CMK (cell line): Measurements from ENCODE around the gene ZNF595.
"Not testable (repeated sequence)": the region's sequence is repeated elsewhere in the genome, so short reads cannot be mapped to it uniquely, and the experiment has no call there.

Source experiments
- DNase-seq: peaks from one replicate; pipeline ENCODE4 v3.0.0-alpha.2; 2010; ENCODE audit warnings: low read depth

The ZNF595 gene

GRCh38 chr4:86559-87324, 33.6 kb downstream of the ZNF595 start:
- not testable (repeated sequence) for DNase-seq

- DNase-seq, result no peak
Observed at GRCh38 chr4:98386-98785, 45.3 kb downstream of the ZNF595 start.

DNA sequence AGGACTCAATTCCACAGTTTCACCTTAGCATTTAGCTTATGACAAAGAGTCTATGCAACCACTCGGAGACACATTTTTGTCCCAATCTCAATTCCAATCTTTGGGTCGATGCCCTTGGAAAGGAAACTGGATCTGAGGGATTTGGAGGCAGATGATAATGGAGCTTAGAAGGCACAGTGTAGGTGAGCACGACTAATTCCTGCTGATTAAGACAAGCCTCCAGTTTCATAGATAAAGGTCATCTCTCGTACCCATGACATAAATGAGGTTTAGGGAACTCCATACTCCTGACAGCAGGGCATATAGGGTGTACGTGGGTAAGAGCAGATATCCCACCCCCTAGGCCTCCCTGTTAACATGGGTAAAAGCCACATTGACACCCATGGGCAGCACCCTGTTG, 46.7 kb downstream of the ZNF595 start:
- no peak for DNase-seq

GRCh38 chr4:107083-107443, 53.9 kb downstream of the ZNF595 start:
- no peak for DNase-seq

GRCh38 chr4:107444-108429, 54.6 kb downstream of the ZNF595 start:
- DNase-seq, result no peak

DNA sequence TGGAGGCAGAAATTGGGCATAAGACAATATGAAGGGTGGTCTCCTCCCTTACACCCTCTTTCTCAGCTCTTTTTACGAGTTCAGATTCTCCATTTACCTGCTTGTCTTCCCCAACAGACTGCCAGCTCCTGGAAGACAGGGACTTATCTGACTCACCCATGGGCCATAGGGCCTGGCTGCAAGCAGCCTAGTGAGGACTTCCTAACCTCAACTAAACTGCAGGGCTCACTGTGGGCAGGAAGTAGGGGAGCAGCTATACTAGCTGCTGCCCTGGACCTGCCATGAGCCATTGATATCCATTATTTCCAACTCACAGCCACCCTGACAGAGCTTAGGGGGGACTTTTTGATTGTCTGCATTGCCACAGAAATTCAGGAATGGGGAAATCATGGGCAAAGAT, 59.6 kb downstream of the ZNF595 start:
- no peak for DNase-seq

GRCh38 chr4:113732-114131, 60.6 kb downstream of the ZNF595 start:
- DNase-seq, result no peak

DNA sequence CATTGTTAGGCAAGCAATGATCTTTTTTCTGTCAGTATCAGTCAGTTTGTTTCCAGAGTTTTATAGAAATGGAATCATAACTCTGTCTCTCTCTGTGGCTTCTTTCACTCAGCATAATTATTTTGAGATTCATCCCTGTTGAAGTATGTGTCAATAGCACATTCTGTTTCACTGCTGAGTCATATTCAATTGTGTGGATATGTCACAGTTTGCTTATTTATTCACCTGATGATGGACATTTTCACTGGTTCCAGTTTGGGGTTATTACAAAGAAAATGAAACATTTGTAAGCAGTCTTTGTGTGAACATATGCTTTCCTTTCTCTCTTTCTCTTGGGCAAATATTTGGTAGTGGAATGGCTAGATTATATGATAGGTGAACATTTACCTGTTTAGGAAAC, 61.0 kb downstream of the ZNF595 start:
- no peak for DNase-seq

GRCh38 chr4:116499-116898, 63.4 kb downstream of the ZNF595 start:
- no peak for DNase-seq

- no peak for DNase-seq
Observed at GRCh38 chr4:120616-121015, 67.5 kb downstream of the ZNF595 start.

- DNase-seq, result peak; percentile 85
Observed at GRCh38 chr4:121408-122084, 68.4 kb downstream of the ZNF595 start.

DNA sequence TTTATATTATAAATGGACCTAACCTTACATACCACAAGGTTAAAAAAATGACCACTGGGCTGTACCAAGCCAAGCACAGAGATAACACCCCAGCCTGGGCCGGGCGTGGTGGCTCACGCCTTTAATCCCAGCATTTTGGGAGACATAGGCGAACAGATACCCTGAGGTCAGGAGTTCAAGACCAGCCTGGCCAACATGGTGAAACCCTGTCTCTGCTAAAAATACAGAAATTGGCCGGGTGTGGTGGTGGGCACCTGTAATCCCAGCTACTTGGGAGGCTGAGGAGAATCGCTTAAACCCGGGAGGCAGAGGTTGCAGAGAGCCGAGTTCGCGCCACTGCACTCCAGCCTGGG, 70.8 kb downstream of the ZNF595 start:
- DNase-seq, result not testable (repeated sequence)

DNA sequence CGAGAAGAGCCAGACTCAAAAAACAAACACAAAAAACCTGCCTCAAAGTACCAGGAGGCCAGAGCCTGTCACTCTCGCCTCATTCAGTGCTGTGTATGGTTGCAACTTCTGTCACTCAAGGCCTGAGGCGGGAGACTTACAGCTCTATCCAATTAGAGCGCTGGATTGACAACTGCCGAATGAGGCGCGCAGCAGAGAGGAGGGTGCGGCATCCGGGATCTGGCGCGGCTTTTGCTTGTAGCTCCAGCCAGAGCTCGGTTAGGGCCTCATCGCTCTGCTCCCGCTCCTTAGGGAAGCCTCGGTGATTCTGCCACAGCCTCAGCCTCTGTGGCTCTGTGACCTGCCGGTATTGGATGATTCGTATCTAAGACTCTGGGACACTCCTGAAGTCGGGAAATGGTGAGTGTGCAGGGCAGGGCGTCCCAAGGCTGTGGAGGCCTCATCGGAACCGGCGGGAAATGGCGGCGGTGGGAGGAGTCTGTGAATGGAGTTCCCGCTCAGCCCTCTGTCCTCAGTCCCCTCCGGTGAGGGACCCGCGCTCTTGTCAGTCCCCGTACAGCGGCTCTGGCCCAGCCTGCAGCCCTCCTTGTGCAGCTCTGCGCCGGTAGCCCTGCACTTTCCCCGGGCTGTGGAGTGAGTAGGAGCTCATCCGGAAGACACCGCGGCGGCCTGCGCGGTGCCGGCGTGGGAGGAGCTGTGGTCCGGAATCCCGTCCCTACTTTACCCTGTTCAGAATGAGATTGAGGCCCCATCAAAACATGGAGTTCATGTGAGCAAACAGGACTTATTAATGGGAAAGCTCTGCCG, 71.4 kb downstream of the ZNF595 start, which contains the start of gene ZNF718:
ZNF718 (plus strand) TSS at position 227 of the 807 bp plus-strand sequence; CDS start at position 397, 170 bp downstream.
- DNase-seq, result no peak

- no peak for DNase-seq
Observed at GRCh38 chr4:125091-125771, 72.1 kb downstream of the ZNF595 start.

DNA sequence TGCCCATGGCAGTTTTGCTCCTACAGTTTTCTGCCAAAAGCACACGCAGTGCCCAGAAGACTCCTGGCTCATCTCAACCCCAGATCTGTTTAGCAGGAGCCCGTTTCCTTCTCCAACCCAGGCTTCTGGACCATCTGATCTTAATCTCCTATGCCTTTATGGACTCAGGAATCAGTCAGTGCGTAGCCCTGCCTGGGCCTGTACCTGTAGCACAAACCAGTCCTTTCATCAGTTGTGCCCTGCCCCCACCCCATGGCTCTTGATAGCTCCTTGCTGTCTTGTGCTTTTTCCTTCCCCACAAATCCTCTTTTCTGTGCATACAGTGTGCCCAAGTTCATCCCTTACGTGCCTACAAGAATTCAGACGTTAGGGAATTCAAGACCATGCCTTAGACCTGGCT, 72.7 kb downstream of the ZNF595 start:
- DNase-seq, result no peak

- DNase-seq, result no peak
Observed at GRCh38 chr4:132483-132882, 79.4 kb downstream of the ZNF595 start.
